GM20431 (cell line): ENCODE results near the gene ACSBG1.

Experiments
- in situ Hi-C: fragments of 300-500 bp; cut with MseI, MboI; formaldehyde crosslinking; loops from one replicate; pipeline ENCODE4 v1.15.0; 2020; ENCODE audit warnings: low sequenced_read_pairs; ENCODE audit not compliant: unreplicated experiment

ACSBG1 gene

GRCh38 chr15:78234515-78235040, at the start of gene ACSBG1:
TSS of gene ACSBG1 (minus strand) at chr15:78234565. CDS start at chr15:78234501, 64 bp downstream.
- in situ Hi-C loops = loop anchor here (25.0 kb wide), 1 partner anchor 272 kb away; no protein-coding TSS in a partner anchor

GRCh38 chr15:78282324-78282723, 48.0 kb upstream of the ACSBG1 start:
- in situ Hi-C loops = no loop called here

GRCh38 chr15:78280319-78281072, 46.1 kb upstream of the ACSBG1 start:
- in situ Hi-C loops = no loop called here

- in situ Hi-C loops = no loop called here
Observed at GRCh38 chr15:78276064-78276943, 41.9 kb upstream of the ACSBG1 start.

- in situ Hi-C loops = no loop called here
Observed at GRCh38 chr15:78274994-78275393, 40.6 kb upstream of the ACSBG1 start.

- in situ Hi-C loops = no loop called here
Observed at GRCh38 chr15:78272776-78273175, 38.4 kb upstream of the ACSBG1 start.

GRCh38 chr15:78272316-78272715, 38.0 kb upstream of the ACSBG1 start:
- in situ Hi-C loops = no loop called here

GRCh38 chr15:78266806-78267205, 32.4 kb upstream of the ACSBG1 start:
- in situ Hi-C loops = no loop called here

GRCh38 chr15:78266229-78266628, 31.9 kb upstream of the ACSBG1 start:
- in situ Hi-C loops = no loop called here

- in situ Hi-C loops = no loop called here
Observed at GRCh38 chr15:78265752-78266224, 31.4 kb upstream of the ACSBG1 start.

- in situ Hi-C loops = no loop called here
Observed at GRCh38 chr15:78265137-78265460, 30.7 kb upstream of the ACSBG1 start.

- in situ Hi-C loops = no loop called here
Observed at GRCh38 chr15:78264304-78265136, 30.2 kb upstream of the ACSBG1 start, which contains the start of gene DNAJA4. TSS of gene DNAJA4 (plus strand) at chr15:78264562. CDS start at chr15:78264764, 202 bp downstream.

GRCh38 chr15:78263907-78264303, 29.5 kb upstream of the ACSBG1 start:
- in situ Hi-C loops = no loop called here

GRCh38 chr15:78263351-78263781, 29.0 kb upstream of the ACSBG1 start:
- in situ Hi-C loops = no loop called here

- in situ Hi-C loops = no loop called here
Observed at GRCh38 chr15:78261062-78261461, 26.7 kb upstream of the ACSBG1 start.

GRCh38 chr15:78260489-78260888, 26.1 kb upstream of the ACSBG1 start:
- in situ Hi-C loops = no loop called here

- in situ Hi-C loops = no loop called here
Observed at GRCh38 chr15:78259232-78259631, 24.9 kb upstream of the ACSBG1 start.

GRCh38 chr15:78257681-78258080, 23.3 kb upstream of the ACSBG1 start:
- in situ Hi-C loops = no loop called here

- in situ Hi-C loops = no loop called here
Observed at GRCh38 chr15:78256044-78256437, 21.7 kb upstream of the ACSBG1 start.
